ENCODE results near the gene WDR18.

Gene WDR18

GRCh38 chr19:973726-974563 is 10.2 kb upstream of the WDR18 start:
- Histone ChIP-seq H3K18ac (ENCODE audit: low read length) (no peak overlapping the region), H3K4me2 (ENCODE audit: low read length) (no peak overlapping the region), H3K4ac (ENCODE audit: low read depth, low read length) (no peak overlapping the region), H3K79me1 (ENCODE audit: low read length) (peaks cover 2% of the 10 kb centered on the region), H3K27me3 (ENCODE audit: insufficient read depth, low read length) (no peaks in the 10 kb centered on the region), H3K36me3 (ENCODE audit: control insufficient read depth in 1 of 2, insufficient read depth in 2 of 2, low read length in 2 of 2) (peaks cover 61 to 67% of the 10 kb centered on the region in 2 experiments), H4K12ac (ENCODE audit: low read depth, low read length) (no peak overlapping the region), H3K4me1 (ENCODE audit: control insufficient read depth in 1 of 2, insufficient read depth in 2 of 2, low read length in 2 of 2) (peaks cover 14 to 17% of the 10 kb centered on the region in 2 experiments), H2BK5ac (ENCODE audit: low read depth, low read length, poor library complexity) (peak overlapping the region; percentile 7), H2BK12ac (ENCODE audit: low read length) (no peak overlapping the region), H2BK120ac (ENCODE audit: insufficient read depth, low read length, poor library complexity) (no peak overlapping the region), H4K91ac (ENCODE audit: low read depth, low read length) (no peak overlapping the region), H2AFZ (ENCODE audit: insufficient read depth, low read length, poor library complexity) (no peak overlapping the region), H3K4me3 (ENCODE audit: low read depth, low read length) (no peak overlapping the region), H4K8ac (ENCODE audit: low read depth, low read length) (peak overlapping the region; percentile 3), H3K9ac (ENCODE audit: low read length) (no peak overlapping the region), H3K9me3 (ENCODE audit: insufficient read depth, low read depth, low read length) (peaks cover 4% of the 10 kb centered on the region), H3K27ac (ENCODE audit: low read depth, low read length) (peak overlapping the region; percentile 10), H2AK5ac (ENCODE audit: low read length) (no peak overlapping the region), H3K79me2 (ENCODE audit: control insufficient read depth, insufficient read depth, low read length, poor library complexity) (peaks cover 1% of the 10 kb centered on the region), H3K23ac (ENCODE audit: low read length) (no peak overlapping the region), H3K14ac (ENCODE audit: low read length) (no peak overlapping the region)
- no CpG with 5 or more reads among the region's 29 CpGs for WGBS (ENCODE audit: extremely low coverage, insufficient coverage, insufficient read length)
- DNase-seq = no peak

GRCh38 chr19:974564-975257 is 9.4 kb upstream of the WDR18 start:
- H3K4me2 ChIP-seq (ENCODE audit: low read length) = no peak overlapping the region
- no CpG with 5 or more reads among the region's 37 CpGs for WGBS (ENCODE audit: extremely low coverage, insufficient coverage, insufficient read length)
- no peak overlapping the region for H4K8ac ChIP-seq (ENCODE audit: low read depth, low read length)
- H3K27me3 ChIP-seq (ENCODE audit: insufficient read depth, low read length) = no peaks in the 10 kb centered on the region
- peaks cover 56 to 61% of the 10 kb centered on the region in 2 experiments for H3K36me3 ChIP-seq (ENCODE audit: control insufficient read depth in 1 of 2, insufficient read depth in 2 of 2, low read length in 2 of 2)
- H2BK5ac ChIP-seq (ENCODE audit: low read depth, low read length, poor library complexity) = peak overlapping the region; percentile 5
- H2AK5ac ChIP-seq (ENCODE audit: low read length) = no peak overlapping the region
- no peak overlapping the region for H3K23ac ChIP-seq (ENCODE audit: low read length)
- no peak overlapping the region for H2AFZ ChIP-seq (ENCODE audit: insufficient read depth, low read length, poor library complexity)
- no peak overlapping the region for H3K4ac ChIP-seq (ENCODE audit: low read depth, low read length)
- H3K18ac ChIP-seq (ENCODE audit: low read length) = no peak overlapping the region
- no peak for DNase-seq
- H4K12ac ChIP-seq (ENCODE audit: low read depth, low read length) = peak overlapping the region; percentile 83
- no peak overlapping the region for H4K91ac ChIP-seq (ENCODE audit: low read depth, low read length)
- peak overlapping the region; percentile 11 for H2BK12ac ChIP-seq (ENCODE audit: low read length)
- peaks cover 7% of the 10 kb centered on the region for H3K79me2 ChIP-seq (ENCODE audit: control insufficient read depth, insufficient read depth, low read length, poor library complexity)
- no peak overlapping the region for H2BK120ac ChIP-seq (ENCODE audit: insufficient read depth, low read length, poor library complexity)
- H3K9me3 ChIP-seq (ENCODE audit: insufficient read depth, low read depth, low read length) = peaks cover 4% of the 10 kb centered on the region
- peaks cover 8% of the 10 kb centered on the region for H3K79me1 ChIP-seq (ENCODE audit: low read length)
- H3K27ac ChIP-seq (ENCODE audit: low read depth, low read length) = peak overlapping the region; percentile 61
- no peak overlapping the region for H3K14ac ChIP-seq (ENCODE audit: low read length)
- H3K4me3 ChIP-seq (ENCODE audit: low read depth, low read length) = no peak overlapping the region
- no peak overlapping the region for H3K9ac ChIP-seq (ENCODE audit: low read length)
- peaks cover 20 to 22% of the 10 kb centered on the region in 2 experiments for H3K4me1 ChIP-seq (ENCODE audit: control insufficient read depth in 1 of 2, insufficient read depth in 2 of 2, low read length in 2 of 2)

GRCh38 chr19:976476-976875 is 7.7 kb upstream of the WDR18 start:
- Histone ChIP-seq H2AK5ac (ENCODE audit: low read length) (no peak overlapping the region), H3K27ac (ENCODE audit: low read depth, low read length) (peak overlapping the region; percentile 48), H4K12ac (ENCODE audit: low read depth, low read length) (no peak overlapping the region), H3K18ac (ENCODE audit: low read length) (peak overlapping the region; percentile 33), H3K4me2 (ENCODE audit: low read length) (no peak overlapping the region), H4K91ac (ENCODE audit: low read depth, low read length) (peak overlapping the region; percentile 28), H3K9ac (ENCODE audit: low read length) (no peak overlapping the region), H3K4me1 (ENCODE audit: control insufficient read depth in 1 of 2, insufficient read depth in 2 of 2, low read length in 2 of 2) (peaks cover 29% of the 10 kb centered on the region in 2 experiments), H3K4me3 (ENCODE audit: low read depth, low read length) (no peak overlapping the region), H3K14ac (ENCODE audit: low read length) (no peak overlapping the region), H3K79me2 (ENCODE audit: control insufficient read depth, insufficient read depth, low read length, poor library complexity) (peaks cover 12% of the 10 kb centered on the region), H3K27me3 (ENCODE audit: insufficient read depth, low read length) (no peaks in the 10 kb centered on the region), H3K4ac (ENCODE audit: low read depth, low read length) (no peak overlapping the region), H2BK12ac (ENCODE audit: low read length) (peak overlapping the region; percentile 39), H3K23ac (ENCODE audit: low read length) (no peak overlapping the region), H2BK120ac (ENCODE audit: insufficient read depth, low read length, poor library complexity) (no peak overlapping the region), H3K79me1 (ENCODE audit: low read length) (peaks cover 16% of the 10 kb centered on the region), H3K36me3 (ENCODE audit: control insufficient read depth in 1 of 2, insufficient read depth in 2 of 2, low read length in 2 of 2) (peaks cover 39 to 45% of the 10 kb centered on the region in 2 experiments), H2AFZ (ENCODE audit: insufficient read depth, low read length, poor library complexity) (no peak overlapping the region), H2BK5ac (ENCODE audit: low read depth, low read length, poor library complexity) (peak overlapping the region; percentile 33), H3K9me3 (ENCODE audit: insufficient read depth, low read depth, low read length) (no peaks in the 10 kb centered on the region), H4K8ac (ENCODE audit: low read depth, low read length) (peak overlapping the region; percentile 33)
- no CpG with 5 or more reads among the region's 10 CpGs for WGBS (ENCODE audit: extremely low coverage, insufficient coverage, insufficient read length)
- DNase-seq = peak; percentile 73 to 83

GRCh38 chr19:977058-977464 is 7.1 kb upstream of the WDR18 start:
- peaks cover 16% of the 10 kb centered on the region for H3K79me1 ChIP-seq (ENCODE audit: low read length)
- no peak overlapping the region for H3K4me3 ChIP-seq (ENCODE audit: low read depth, low read length)
- H4K12ac ChIP-seq (ENCODE audit: low read depth, low read length) = no peak overlapping the region
- peaks cover 29% of the 10 kb centered on the region in 2 experiments for H3K4me1 ChIP-seq (ENCODE audit: control insufficient read depth in 1 of 2, insufficient read depth in 2 of 2, low read length in 2 of 2)
- H3K4ac ChIP-seq (ENCODE audit: low read depth, low read length) = no peak overlapping the region
- no peak overlapping the region for H2BK120ac ChIP-seq (ENCODE audit: insufficient read depth, low read length, poor library complexity)
- peak overlapping the region; percentile 0 for H4K91ac ChIP-seq (ENCODE audit: low read depth, low read length)
- peak; percentile 98 for DNase-seq
- H2BK12ac ChIP-seq (ENCODE audit: low read length) = no peak overlapping the region
- peak overlapping the region; percentile 48 for H3K27ac ChIP-seq (ENCODE audit: low read depth, low read length)
- H3K79me2 ChIP-seq (ENCODE audit: control insufficient read depth, insufficient read depth, low read length, poor library complexity) = peaks cover 12% of the 10 kb centered on the region
- no peak overlapping the region for H3K9ac ChIP-seq (ENCODE audit: low read length)
- H4K8ac ChIP-seq (ENCODE audit: low read depth, low read length) = no peak overlapping the region
- H2BK5ac ChIP-seq (ENCODE audit: low read depth, low read length, poor library complexity) = no peak overlapping the region
- no peak overlapping the region for H3K14ac ChIP-seq (ENCODE audit: low read length)
- WGBS (ENCODE audit: extremely low coverage, insufficient coverage, insufficient read length) = no CpG with 5 or more reads among the region's 24 CpGs
- H3K36me3 ChIP-seq (ENCODE audit: control insufficient read depth in 1 of 2, insufficient read depth in 2 of 2, low read length in 2 of 2) = peaks cover 34 to 39% of the 10 kb centered on the region in 2 experiments
- H3K18ac ChIP-seq (ENCODE audit: low read length) = no peak overlapping the region
- H3K23ac ChIP-seq (ENCODE audit: low read length) = no peak overlapping the region
- H3K9me3 ChIP-seq (ENCODE audit: insufficient read depth, low read depth, low read length) = no peaks in the 10 kb centered on the region
- no peak overlapping the region for H2AFZ ChIP-seq (ENCODE audit: insufficient read depth, low read length, poor library complexity)
- H3K27me3 ChIP-seq (ENCODE audit: insufficient read depth, low read length) = no peaks in the 10 kb centered on the region
- H2AK5ac ChIP-seq (ENCODE audit: low read length) = no peak overlapping the region
- H3K4me2 ChIP-seq (ENCODE audit: low read length) = no peak overlapping the region
